Endothelial cell of hepatic sinusoid (primary cell): Measurements from ENCODE around the gene RASA3.
"Not testable (repeated sequence)": the region's sequence is repeated elsewhere in the genome, so short reads cannot be mapped to it uniquely, and the experiment has no call there.

ENCODE experiments used
- in situ Hi-C: cut with HindIII; loops from 2 replicates; pipeline ENCODE4 v1.10.0; 2017; ENCODE audit warnings: low sequenced_read_pairs

Gene RASA3

GRCh38 chr13:114114666-114115065 lies 17.8 kb downstream of the RASA3 start:
- in situ Hi-C loops: loop anchor here (5.0 to 10.0 kb wide), 3 partner anchors 53 to 120 kb away; no protein-coding TSS in a partner anchor

DNA sequence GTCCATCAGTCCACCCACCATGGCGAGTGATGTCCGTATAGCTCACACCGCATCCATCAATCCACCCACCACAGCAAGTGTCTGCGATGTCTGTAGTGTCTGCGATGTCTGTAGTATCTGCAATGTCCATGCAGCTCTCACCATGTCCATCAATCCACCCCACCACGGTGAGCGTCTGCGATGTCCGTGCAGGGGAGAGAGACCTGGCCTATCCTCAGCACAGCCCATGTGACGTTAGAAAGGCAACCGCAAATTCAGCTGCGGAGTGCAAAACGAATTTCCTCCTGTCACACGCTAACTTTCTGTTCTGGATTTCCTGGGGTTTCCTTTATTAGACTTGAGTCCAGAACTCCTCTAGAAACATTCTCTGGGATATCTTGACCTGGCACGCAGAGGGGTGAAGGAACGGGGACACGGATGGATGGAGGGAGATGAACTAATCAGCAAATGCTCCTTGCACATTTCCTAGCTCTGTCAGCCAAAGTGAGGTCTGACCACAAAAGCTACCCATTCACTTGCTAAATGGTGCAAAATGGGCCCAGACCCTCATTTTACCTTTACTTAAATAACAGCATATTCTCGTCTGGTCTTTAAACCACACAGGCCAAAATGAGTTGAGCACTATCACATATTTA lies 18.3 kb downstream of the RASA3 start:
- in situ Hi-C loops: loop anchor here (5.0 to 10.0 kb wide), 3 partner anchors 53 to 119 kb away; no protein-coding TSS in a partner anchor

DNA sequence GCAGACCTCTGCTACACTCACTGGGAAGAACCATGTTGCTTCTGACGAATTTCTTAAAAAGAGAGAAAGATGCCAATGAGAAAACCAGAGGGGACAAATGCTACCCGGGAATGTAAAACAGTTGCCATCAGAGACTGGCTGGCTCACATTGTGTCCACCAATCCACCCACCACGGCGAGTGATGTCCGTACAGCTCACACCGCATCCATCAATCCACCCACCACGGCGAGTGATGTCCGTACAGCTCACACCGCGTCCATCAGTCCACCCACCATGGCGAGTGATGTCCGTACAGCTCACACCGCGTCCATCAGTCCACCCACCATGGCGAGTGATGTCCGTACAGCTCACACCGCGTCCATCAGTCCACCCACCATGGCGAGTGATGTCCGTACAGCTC lies 19.0 kb downstream of the RASA3 start:
- in situ Hi-C loops: loop anchor here (5.0 to 10.0 kb wide), 3 partner anchors 54 to 119 kb away; no protein-coding TSS in a partner anchor

DNA sequence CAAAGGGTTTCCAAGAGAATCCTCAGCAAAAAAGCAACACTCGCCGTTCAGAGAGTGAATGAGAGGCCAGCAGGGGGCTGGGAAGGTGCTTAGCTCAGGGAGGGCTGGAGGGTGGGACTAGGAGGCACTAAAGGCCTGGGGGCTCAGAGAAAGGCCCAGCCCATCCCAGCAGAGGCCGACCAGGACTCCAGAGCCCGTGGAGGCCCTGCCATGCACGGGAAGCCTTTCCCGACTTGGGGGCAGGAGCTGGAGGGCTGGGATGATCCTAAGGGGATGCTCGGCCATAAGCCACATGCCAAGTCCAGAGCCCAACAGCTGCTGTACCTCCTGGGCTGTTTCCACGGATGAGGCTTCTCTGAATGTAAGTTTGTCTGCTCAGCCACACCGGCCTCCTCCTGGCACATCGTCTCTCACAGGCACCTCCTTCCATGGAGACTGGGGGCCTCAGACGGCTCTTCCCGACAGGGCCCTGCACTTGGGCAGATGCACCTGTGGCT lies 19.5 kb downstream of the RASA3 start:
- in situ Hi-C loops: loop anchor here (5.0 to 10.0 kb wide), 3 partner anchors 54 to 118 kb away; no protein-coding TSS in a partner anchor

GRCh38 chr13:114112231-114112825 lies 20.1 kb downstream of the RASA3 start:
- in situ Hi-C loops: loop anchor here (5.0 to 10.0 kb wide), 3 partner anchors 55 to 118 kb away; no protein-coding TSS in a partner anchor

GRCh38 chr13:114111577-114111976 lies 20.8 kb downstream of the RASA3 start:
- in situ Hi-C loops: loop anchor here (5.0 to 10.0 kb wide), 3 partner anchors 54 to 117 kb away; no protein-coding TSS in a partner anchor

DNA sequence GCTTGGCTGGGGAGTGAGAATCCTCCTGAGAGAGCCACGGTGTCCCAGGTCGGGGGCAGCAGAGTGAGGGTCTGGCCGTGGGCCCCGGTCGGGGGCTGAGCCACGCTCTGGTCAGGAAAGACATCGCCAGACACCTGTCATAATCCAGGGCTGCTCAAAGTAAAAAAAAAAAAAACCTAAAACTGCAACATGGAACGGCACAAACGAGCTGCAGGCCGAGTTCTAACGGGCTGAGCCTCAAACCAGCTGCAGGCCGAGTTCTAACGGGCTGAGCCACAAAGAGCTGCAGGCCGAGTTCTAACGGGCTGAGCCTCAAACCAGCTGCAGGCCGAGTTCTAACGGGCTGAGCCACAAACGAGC lies 21.6 kb downstream of the RASA3 start:
- in situ Hi-C loops: loop anchor here (5.0 to 10.0 kb wide), 3 partner anchors 54 to 116 kb away; no protein-coding TSS in a partner anchor

DNA sequence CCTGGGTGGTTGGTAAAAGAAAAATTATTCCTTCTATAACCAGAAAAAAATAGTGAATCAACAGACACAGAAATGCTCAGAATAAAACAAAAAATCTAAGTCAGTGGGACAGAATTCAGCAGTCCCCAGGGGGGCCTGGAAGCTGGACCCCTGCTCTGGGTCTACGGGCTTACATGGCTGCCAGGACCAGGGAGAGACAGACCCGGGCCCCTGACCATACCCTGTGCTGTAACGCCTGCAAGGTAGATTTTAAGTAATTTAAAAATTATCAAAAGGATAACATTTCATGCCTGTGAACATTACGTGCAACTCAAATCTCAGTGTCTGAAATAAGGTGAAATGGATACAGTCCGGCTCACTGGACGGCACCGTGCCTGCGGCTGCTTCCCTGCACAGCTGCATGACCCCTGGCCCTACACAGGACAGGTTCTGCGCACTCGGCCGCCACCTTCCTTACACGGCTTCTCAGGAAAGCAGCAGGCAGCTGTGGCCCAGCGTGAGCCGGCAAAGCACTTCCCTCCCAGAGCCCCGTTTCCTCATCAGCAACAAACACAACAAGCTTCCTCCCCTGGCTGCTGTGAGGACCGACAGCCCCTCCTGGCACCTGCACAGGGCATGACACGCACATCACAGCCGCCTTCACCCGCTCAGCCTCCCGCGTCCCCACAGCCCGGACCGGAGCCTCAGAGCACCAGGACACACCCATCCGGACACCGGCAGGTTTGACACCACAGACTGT lies 22.2 kb downstream of the RASA3 start:
- in situ Hi-C loops: loop anchor here (5.0 to 10.0 kb wide), 3 partner anchors 53 to 115 kb away; no protein-coding TSS in a partner anchor

DNA sequence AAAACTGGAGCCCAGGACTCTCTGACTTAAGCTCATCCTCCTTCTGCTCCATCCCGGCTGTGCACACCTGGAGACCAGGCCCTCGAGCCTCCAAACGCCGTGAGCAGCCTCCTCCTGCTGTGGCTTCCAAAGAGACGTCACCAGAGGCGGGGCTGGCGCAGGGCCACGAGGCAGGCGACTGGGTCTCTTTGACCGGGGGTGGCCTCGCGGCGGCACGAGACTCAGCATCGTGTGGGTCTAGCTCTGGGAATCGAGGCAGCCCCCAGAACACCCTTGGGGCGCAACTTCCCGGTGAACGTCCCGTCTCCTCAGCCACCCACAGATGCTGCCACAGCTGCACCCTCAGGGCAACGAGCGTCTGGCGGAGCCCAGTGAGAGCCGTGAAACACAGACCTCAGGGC lies 22.8 kb downstream of the RASA3 start:
- in situ Hi-C loops: loop anchor here (5.0 to 10.0 kb wide), 3 partner anchors 52 to 115 kb away; no protein-coding TSS in a partner anchor

DNA sequence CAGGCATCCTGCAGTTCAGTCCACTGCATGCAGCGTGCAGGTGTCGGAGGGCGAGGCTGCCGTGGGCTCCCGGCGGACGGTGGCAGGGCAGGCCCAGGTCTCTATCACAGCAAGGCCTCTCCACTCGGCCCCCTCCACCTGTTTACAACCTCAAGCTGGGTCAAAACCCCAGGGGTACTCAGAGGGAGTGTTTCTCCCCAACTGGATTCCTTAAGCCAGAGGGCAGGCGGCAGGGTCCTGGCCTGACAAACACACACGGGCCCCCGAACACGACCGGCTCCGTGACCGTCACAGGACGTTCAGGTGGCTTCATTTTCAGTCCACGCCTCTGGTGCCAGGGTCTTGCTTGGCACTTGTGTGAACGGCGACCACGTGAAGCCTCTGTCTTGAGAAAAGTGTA lies 23.5 kb downstream of the RASA3 start:
- in situ Hi-C loops: no loop called here

DNA sequence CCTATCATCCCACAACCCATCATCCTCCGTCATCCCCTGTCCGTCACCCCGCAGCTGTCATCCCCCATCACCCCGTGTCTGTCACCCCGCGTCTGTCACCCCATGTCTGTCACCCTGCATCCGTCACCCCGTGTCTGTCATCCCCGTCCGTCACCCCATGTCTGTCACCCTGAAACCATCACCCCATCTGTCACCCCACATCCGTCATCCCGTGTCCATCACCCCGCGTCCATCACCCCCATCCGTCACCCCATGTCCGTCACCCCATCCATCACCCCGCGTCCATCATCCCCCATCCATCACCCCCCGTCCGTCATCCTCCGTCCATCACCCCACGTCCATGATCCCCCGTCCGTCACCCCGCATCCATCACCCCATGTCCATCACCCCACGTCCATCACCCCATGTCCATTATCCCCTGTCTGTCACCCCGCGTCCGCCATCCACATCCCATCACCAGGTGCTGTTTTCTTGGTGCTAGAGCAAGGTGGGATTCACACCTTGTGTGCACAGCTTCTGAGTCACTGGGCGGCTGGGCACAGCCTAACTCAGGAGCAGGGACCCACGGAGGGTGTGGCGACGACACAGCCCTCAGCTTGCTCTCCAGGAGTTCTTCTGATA lies 24.2 kb downstream of the RASA3 start:
- in situ Hi-C loops: no loop called here

DNA sequence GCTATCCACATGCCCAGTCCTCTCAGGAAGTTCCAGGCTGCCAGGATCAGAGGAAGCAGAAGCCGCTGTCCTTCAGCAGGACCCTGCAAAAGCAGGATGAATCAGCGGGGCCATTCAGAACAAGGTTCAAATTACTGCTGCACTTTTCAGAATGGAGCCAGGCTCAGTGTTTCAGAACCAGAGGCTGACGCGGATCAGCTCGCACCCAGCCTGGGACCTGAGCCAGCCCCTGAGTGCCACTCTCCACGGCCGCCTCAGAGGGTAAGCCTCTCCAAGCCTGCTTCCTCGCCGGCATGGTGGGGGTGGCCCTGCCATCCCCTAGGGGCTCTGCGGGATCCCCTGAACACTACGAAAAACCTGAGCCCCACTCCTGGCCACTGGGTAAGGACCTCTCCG lies 24.7 kb downstream of the RASA3 start:
- in situ Hi-C loops: no loop called here

DNA sequence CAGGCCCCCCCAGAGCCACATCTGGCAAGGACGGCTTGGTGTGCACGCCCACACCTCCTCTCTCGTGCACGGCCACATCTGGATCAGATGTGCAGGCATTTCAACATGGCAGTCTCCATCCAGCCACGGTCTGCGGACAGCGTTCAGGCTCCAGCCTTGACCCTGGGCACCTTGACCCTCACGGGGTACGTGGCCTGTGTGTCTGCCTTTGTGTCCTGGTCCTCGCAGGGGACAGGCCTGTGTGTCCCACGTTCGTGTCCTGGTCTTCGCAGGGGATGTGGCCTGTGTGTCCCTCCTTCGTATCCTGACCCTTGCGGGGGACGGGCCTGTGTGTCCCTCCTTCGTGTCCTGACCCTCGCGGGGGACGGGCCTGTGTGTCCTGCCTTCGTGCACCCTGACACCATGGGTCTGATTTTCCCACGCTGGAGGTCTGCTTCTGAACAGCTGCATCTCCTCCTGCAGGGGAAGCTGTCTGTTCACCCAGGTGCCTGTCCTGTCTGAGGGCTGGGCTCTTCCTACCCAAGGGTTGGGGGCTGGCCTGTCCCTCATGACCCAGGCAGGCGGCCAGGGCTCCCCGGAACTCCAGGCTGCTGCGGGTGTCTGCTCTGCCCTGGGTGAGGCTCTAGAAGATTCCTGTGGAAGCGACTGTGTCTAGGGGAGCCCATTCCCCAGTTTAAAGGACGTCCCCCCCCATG lies 25.3 kb downstream of the RASA3 start:
- in situ Hi-C loops: no loop called here

GRCh38 chr13:114106526-114106925 lies 25.9 kb downstream of the RASA3 start:
- in situ Hi-C loops: no loop called here

GRCh38 chr13:114105521-114106225 lies 26.8 kb downstream of the RASA3 start:
- in situ Hi-C loops: no loop called here

DNA sequence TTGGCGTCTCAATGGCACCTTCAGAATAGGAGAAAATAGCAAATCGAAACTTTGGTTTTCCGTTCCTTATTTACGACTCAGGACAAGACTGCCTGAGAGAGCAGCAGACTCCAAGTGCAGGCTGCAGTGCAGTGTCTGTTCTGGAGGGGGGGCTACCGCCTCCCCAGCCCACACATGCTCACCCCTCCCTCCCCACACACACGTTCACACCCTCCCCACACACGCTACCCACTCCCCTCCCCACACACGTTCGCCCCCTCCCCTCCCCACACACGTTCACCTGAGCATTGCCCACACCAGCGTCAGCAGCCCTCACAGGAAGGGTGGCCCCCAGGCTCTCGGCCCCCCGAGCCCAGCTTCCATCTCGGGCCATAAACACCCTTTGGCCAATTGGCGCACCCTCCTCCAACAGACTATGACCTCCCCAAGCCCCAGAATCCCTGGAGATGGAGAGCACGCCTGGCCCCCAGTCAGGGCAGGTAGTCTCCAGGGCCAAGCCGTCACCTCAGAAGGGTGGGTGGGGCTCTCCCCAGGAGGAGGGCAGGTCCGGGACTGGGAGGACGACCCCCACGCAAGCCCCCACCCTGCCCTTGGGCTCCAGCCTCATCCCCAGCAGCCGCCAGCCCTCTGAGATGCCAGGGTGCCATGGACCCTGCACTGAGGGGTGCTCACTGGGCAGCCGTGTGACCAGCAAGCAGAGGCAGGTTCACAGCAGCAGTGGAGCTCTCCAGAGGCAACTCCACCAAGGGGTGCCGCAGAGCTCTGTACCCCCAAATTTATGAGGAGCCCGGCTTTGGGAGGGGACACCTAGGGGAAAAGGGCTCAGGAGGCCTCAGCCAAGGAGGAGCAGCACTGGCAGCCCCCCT lies 27.5 kb downstream of the RASA3 start:
- in situ Hi-C loops: no loop called here

DNA sequence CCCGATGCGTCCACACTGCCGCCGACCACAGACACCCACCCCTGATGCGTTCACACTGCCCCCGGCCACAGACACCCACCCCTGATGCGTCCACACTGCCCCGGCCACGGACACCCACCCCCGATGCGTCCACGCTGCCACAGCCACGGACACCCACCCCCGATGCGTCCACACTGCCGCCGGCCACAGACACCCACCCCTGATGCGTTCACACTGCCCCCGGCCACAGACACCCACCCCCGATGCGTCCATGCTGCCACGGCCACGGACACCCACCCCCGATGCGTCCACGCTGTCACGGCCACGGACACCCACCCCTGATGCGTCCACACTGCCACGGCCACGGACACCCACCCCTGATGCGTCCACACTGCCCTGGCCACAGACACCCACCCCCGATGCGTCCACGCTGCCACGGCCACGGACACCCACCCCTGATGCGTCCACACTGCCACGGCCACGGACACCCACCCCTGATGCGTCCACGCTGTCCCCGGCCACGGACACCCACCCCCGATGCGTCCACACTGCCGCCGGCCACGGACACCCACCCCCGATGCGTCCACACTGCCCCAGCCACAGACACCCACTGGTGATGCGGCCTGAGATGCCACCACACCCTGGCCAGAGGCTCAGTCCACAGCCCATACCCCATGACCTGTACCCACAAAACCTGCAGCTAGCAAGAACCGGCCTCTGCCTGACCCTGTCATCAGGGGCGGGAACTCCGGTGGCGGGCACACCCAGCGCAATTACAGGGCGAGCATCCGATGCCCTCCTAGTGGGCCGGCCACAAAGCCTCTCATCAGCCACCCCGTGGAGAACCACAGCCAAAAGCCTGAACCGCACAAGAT lies 28.4 kb downstream of the RASA3 start:
- in situ Hi-C loops: no loop called here

DNA sequence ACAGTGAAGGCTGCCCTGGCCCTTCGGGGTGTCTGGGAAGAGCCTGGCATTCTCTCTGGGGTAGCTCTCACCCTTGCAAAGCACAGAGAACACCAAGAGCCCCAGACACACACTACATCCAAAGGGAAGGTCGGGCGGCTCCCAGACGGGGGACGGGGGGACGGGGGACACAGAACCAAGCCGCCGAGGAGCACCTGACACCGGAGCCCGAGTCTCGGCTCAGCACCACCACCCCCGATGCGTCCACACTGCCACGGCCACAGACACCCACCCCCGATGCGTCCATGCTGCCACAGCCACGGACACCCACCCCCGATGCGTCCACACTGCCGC lies 29.2 kb downstream of the RASA3 start:
- in situ Hi-C loops: not testable (repeated sequence)
